ENCODE data around the gene CRYBG2.

- TF ChIP-seq CTCF (conservative IDR thresholded peaks at IDR 0.05) (no peak), ZFX (IDR thresholded peaks at IDR 0.05) (no peak)
Measured at GRCh38 chr1:26300578-26301275, 53.2 kb downstream of the CRYBG2 start.

Measured in C4-2B (cell line).